ENCODE measurements around the gene BDH1. TPM values are rescaled to one million over a fixed set of nuclear protein-coding genes. Genes with fewer than 3 reads are reported as not detected.

BDH1 gene
- total RNA-seq, 1 donor from 2014 or later = 32.2 TPM

DNA sequence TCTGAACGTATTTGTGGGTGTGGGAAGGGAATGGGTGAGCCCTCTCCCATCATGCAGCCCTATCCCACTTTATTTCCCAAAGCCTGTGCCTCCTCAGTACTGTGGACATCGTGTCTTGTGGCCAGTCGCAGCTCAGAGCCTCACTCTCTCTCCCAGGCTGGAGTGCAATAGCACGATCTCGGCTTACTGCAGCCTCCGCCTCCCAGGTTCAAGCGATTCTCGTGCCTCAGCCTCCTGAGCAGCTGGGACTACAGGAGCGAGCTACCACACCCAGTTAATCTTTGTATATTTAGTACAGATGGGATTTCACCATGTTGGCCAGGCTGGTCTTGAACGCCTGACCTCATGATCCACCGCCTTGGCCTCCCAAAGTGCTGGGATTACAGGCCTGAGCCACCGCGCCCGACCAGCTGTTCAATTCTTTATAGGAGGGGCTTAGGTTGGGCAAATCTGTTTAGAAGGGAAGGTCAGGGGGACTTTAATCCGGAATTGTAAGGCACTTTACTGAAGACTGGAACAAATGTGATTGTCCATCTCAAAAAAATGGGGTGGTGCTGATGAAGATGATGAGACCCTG is 42.7 kb upstream of the BDH1 start:
- DNase-seq (ENCODE audit: low read depth, low spot score) = no peak
- H3K27ac Mint-ChIP-seq (ENCODE audit: unreplicated experiment) = no peak overlapping the region
- peaks cover 8% of the 10 kb centered on the region for H3K36me3 Mint-ChIP-seq (ENCODE audit: low read depth)
- no peaks in the 10 kb centered on the region for H3K27me3 Mint-ChIP-seq (ENCODE audit: low read depth)
- no peaks in the 10 kb centered on the region for H3K9me3 Mint-ChIP-seq
- H3K4me3 Mint-ChIP-seq = no peak overlapping the region
- TF ChIP-seq, protein P1, sequence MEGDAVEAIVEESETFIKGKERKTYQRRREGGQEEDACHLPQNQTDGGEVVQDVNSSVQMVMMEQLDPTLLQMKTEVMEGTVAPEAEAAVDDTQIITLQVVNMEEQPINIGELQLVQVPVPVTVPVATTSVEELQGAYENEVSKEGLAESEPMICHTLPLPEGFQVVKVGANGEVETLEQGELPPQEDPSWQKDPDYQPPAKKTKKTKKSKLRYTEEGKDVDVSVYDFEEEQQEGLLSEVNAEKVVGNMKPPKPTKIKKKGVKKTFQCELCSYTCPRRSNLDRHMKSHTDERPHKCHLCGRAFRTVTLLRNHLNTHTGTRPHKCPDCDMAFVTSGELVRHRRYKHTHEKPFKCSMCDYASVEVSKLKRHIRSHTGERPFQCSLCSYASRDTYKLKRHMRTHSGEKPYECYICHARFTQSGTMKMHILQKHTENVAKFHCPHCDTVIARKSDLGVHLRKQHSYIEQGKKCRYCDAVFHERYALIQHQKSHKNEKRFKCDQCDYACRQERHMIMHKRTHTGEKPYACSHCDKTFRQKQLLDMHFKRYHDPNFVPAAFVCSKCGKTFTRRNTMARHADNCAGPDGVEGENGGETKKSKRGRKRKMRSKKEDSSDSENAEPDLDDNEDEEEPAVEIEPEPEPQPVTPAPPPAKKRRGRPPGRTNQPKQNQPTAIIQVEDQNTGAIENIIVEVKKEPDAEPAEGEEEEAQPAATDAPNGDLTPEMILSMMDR (conservative IDR thresholded peaks at IDR 0.05) = no peak
- H3K4me1 Mint-ChIP-seq = peaks cover 8% of the 10 kb centered on the region

DNA sequence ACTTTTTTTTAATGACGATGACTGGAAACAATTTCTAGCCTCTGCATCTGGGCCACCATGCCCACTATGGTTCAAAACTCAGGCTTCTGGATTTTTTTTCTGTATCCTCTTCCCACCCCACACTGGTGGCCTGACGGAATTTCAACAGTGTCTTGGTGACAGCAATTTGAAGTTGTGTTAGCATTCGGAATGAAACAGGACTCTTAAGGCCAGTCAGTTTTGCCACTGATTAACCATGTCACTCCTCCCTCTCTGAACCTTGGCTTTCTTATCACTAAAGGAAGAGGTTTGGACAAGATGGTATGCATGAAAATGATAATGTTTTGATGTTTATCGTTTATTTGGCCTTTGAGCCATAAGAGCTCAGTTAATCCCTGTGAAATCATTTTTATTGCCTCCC is 41.6 kb upstream of the BDH1 start:
- no peak overlapping the region for H3K4me3 Mint-ChIP-seq
- H3K27ac Mint-ChIP-seq (ENCODE audit: unreplicated experiment) = no peak overlapping the region
- H3K9me3 Mint-ChIP-seq = no peaks in the 10 kb centered on the region
- peaks cover 8% of the 10 kb centered on the region for H3K4me1 Mint-ChIP-seq
- H3K36me3 Mint-ChIP-seq (ENCODE audit: low read depth) = peaks cover 2% of the 10 kb centered on the region
- TF ChIP-seq, protein P1 (conservative IDR thresholded peaks at IDR 0.05) = no peak
- H3K27me3 Mint-ChIP-seq (ENCODE audit: low read depth) = no peaks in the 10 kb centered on the region
- DNase-seq (ENCODE audit: low read depth, low spot score) = no peak

DNA sequence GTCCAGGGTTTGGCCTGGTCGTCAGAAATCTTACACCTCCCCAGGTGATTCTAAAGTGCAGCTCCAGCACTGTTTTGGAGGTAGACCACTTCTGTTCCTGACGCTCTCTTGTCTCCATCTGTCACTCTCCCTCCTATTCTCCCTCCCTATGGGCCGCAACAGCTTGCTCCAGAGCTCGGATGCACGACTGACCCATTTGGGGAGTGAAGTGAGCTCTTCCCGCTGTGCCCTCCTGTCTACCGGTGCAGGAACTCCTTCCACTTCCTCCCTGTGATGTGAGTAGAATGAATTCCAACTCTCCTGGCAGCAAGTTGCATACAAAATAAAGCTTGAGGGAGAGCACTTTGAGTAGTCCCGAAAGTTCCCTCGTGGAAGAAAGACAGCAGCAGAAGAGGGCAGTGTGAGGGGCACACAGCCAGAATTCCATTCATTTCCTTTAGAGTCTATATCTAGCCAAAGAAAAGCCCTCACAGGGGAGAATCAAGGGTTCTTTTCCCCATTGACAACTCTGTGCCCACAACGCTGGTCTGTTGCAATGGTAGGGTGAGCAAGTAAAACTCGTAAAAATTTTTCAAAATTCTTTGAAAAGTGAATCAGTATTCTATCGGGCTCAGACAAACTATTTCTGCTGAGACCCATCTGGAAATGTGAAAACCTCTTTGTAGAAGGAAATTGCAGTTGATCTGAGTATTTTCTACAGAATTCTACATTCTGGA is 39.9 kb upstream of the BDH1 start:
- Mint-ChIP-seq H3K4me3 (no peak overlapping the region), H3K36me3 (ENCODE audit: low read depth) (no peaks in the 10 kb centered on the region), H3K27me3 (ENCODE audit: low read depth) (no peaks in the 10 kb centered on the region), H3K27ac (ENCODE audit: unreplicated experiment) (no peak overlapping the region), H3K4me1 (peaks cover 8% of the 10 kb centered on the region), H3K9me3 (no peaks in the 10 kb centered on the region)
- no peak for DNase-seq (ENCODE audit: low read depth, low spot score)
- TF ChIP-seq, protein P1 (conservative IDR thresholded peaks at IDR 0.05) = no peak

DNA sequence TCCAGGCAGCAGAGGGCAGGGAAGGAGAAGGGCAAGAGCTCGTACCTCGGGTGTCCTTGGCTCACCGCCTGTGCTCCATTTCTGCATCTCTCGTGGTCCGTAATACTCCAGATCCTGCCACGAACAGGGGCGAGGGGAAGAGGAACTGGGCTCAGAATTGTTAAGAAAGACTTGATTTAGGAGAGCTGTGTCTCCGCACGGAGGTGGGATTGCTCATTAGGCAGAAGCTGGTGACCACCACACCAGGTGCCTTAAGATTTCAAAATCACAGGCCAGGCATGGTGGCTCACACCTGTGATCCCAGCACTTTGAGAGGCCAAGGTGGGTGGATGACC is 37.2 kb upstream of the BDH1 start:
- H3K9me3 Mint-ChIP-seq = no peaks in the 10 kb centered on the region
- no peaks in the 10 kb centered on the region for H3K27me3 Mint-ChIP-seq (ENCODE audit: low read depth)
- no peaks in the 10 kb centered on the region for H3K36me3 Mint-ChIP-seq (ENCODE audit: low read depth)
- no peak for DNase-seq (ENCODE audit: low read depth, low spot score)
- no peak overlapping the region for H3K4me3 Mint-ChIP-seq
- no peaks in the 10 kb centered on the region for H3K4me1 Mint-ChIP-seq
- TF ChIP-seq, protein P1 (conservative IDR thresholded peaks at IDR 0.05) = no peak
- H3K27ac Mint-ChIP-seq (ENCODE audit: unreplicated experiment) = peak overlapping the region; percentile 79

DNA sequence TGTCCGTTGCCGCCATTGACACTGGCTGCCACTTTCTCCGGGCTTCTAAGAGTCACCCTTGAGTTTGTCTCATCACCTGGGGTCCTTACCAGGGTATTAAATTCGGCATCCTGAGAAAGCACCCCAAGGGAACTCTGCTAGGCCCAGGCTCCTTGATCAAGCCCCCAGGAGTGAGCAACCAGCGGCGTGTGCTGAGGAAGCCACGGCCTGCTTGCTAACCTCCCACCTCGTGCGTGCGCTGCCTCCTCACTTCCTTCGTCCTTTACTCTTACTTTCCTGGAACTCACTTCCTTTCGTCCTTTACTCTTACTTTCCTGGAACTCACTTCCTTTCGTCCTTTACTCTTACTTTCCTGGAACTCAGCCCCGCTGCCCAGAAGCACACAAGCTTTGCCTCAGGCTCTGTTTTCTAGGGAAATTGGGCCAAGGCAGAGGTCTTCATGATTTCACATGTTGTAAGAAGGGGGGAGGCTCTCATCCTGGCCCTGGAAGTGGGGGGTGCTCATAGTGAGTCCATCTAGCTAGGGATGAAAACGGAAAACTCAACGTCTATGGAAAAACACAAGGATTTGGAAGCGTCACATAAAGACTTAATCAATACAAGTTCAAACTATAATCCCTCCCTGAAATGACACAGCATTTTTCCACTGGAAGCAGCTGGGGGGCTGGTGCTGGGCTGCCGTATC is 36.7 kb upstream of the BDH1 start:
- no peaks in the 10 kb centered on the region for H3K36me3 Mint-ChIP-seq (ENCODE audit: low read depth)

More for the DNA sequence above, 36.7 kb upstream of the BDH1 start:
- TF ChIP-seq, protein P1 (conservative IDR thresholded peaks at IDR 0.05) = no peak
- H3K4me1 Mint-ChIP-seq = no peaks in the 10 kb centered on the region
- no peaks in the 10 kb centered on the region for H3K9me3 Mint-ChIP-seq
- no peak for DNase-seq (ENCODE audit: low read depth, low spot score)
- no peak overlapping the region for H3K4me3 Mint-ChIP-seq
- H3K27ac Mint-ChIP-seq (ENCODE audit: unreplicated experiment) = no peak overlapping the region
- H3K27me3 Mint-ChIP-seq (ENCODE audit: low read depth) = no peaks in the 10 kb centered on the region

Data from neural crest cell (in vitro differentiated cells).